DND-41 (cell line): Measurements from ENCODE around the gene BACH2.

ENCODE experiments used
- CTCF ChIP-seq: IDR thresholded peaks from 2 replicates; pipeline ENCODE4 v1.5.1; 2012; ENCODE audit warnings: borderline replicate concordance, low read length, moderate library complexity, mild to moderate bottlenecking; ENCODE audit not compliant: poor library complexity, severe bottlenecking; ENCODE audit errors: extremely low read depth
- EZH2 ChIP-seq: IDR thresholded peaks from 3 replicates; pipeline ENCODE4 v1.6.1; 2012; ENCODE audit warnings: borderline replicate concordance, low read depth, mild to moderate bottlenecking, moderate library complexity, low read length, inconsistent platforms; ENCODE audit not compliant: severe bottlenecking

- TF ChIP-seq EZH2 (no peak), CTCF (no peak)
Measured at GRCh38 chr6:90343576-90343975, 46.9 kb upstream of the BACH2 start.
